GM18517 (cell line): Measurements from ENCODE around the gene SERGEF.

Experiments used
- ATAC-seq: cut with Tn5 transposase; IDR thresholded peaks from one replicate; pipeline ENCODE4 v1.9.1; 2021; ENCODE audit warnings: mild to moderate bottlenecking, moderate library complexity; ENCODE audit not compliant: unreplicated experiment

Gene SERGEF

GRCh38 chr11:17867341-17867740, 145.5 kb downstream of the SERGEF start:
- no peak for ATAC-seq

- ATAC-seq: no peak
Observed at GRCh38 chr11:17865765-17866428, 146.9 kb downstream of the SERGEF start.

- ATAC-seq: no peak
Observed at GRCh38 chr11:17864478-17864941, 148.3 kb downstream of the SERGEF start.

GRCh38 chr11:17861036-17861755, 151.7 kb downstream of the SERGEF start:
- no peak for ATAC-seq

GRCh38 chr11:17859552-17859951, 153.3 kb downstream of the SERGEF start:
- no peak for ATAC-seq

GRCh38 chr11:17855531-17856290, 157.1 kb downstream of the SERGEF start:
- ATAC-seq: peak; percentile 59

- no peak for ATAC-seq
Observed at GRCh38 chr11:17853280-17853679, 159.6 kb downstream of the SERGEF start.

- no peak for ATAC-seq
Observed at GRCh38 chr11:17852246-17852645, 160.6 kb downstream of the SERGEF start.

GRCh38 chr11:17851697-17852096, 161.2 kb downstream of the SERGEF start:
- no peak for ATAC-seq

GRCh38 chr11:17850336-17850735, 162.5 kb downstream of the SERGEF start:
- no peak for ATAC-seq

GRCh38 chr11:17848715-17849114, 164.1 kb downstream of the SERGEF start:
- ATAC-seq: no peak

- ATAC-seq: no peak
Observed at GRCh38 chr11:17846852-17847453, 165.9 kb downstream of the SERGEF start.

- no peak for ATAC-seq
Observed at GRCh38 chr11:17845431-17845881, 167.4 kb downstream of the SERGEF start.

- ATAC-seq: no peak
Observed at GRCh38 chr11:17840101-17840548, 172.7 kb downstream of the SERGEF start.

- ATAC-seq: no peak
Observed at GRCh38 chr11:17839450-17839849, 173.4 kb downstream of the SERGEF start.

- no peak for ATAC-seq
Observed at GRCh38 chr11:17838102-17838501, 174.7 kb downstream of the SERGEF start.

- no peak for ATAC-seq
Observed at GRCh38 chr11:17831883-17832282, 181.0 kb downstream of the SERGEF start.

- ATAC-seq: no peak
Observed at GRCh38 chr11:17831228-17831627, 181.6 kb downstream of the SERGEF start.

GRCh38 chr11:17828311-17828751, 184.5 kb downstream of the SERGEF start:
- no peak for ATAC-seq

- ATAC-seq: no peak
Observed at GRCh38 chr11:17827006-17827405, 185.8 kb downstream of the SERGEF start.

GRCh38 chr11:17822401-17822781, 190.5 kb downstream of the SERGEF start:
- no peak for ATAC-seq
